Mesothelial cell of epicardium (in vitro differentiated cells): ENCODE measurements around the gene OTOP3. TPM values are rescaled to one million over a fixed set of nuclear protein-coding genes. Genes with fewer than 3 reads are reported as not detected.
A peak's percentile ranks its signal among the peaks of the same experiment; 100 is the strongest.

Experiments
- DNase-seq, 2 experiments: peaks; one replicate each; pipeline ENCODE4 v3.0.0; 2021; ENCODE audit warnings: low spot score in 2 of 2; ENCODE audit not compliant: unreplicated experiment in 2 of 2
- H3K27ac Mint-ChIP-seq: 2 replicates; pipeline ENCODE4 v1.8.0; 2021; ENCODE audit warnings: mixed read lengths
- H3K27me3 Mint-ChIP-seq: 2 replicates; pipeline ENCODE4 v1.8.0; 2021; ENCODE audit warnings: low read depth, mixed read lengths
- H3K36me3 Mint-ChIP-seq: 2 replicates; pipeline ENCODE4 v1.8.0; 2021; ENCODE audit warnings: mixed read lengths
- H3K4me1 Mint-ChIP-seq: 2 replicates; pipeline ENCODE4 v1.8.0; 2021; ENCODE audit warnings: mixed read lengths
- H3K4me3 Mint-ChIP-seq: 2 replicates; pipeline ENCODE4 v1.8.0; 2021; ENCODE audit warnings: mild to moderate bottlenecking, moderate library complexity, mixed read lengths
- H3K9me3 Mint-ChIP-seq: 2 replicates; pipeline ENCODE4 v1.8.0; 2021; ENCODE audit warnings: mixed read lengths
- CTCF ChIP-seq: fragments of 200-600 bp; sonication (generic); IDR thresholded peaks from one replicate; pipeline ENCODE4 v1.5.0; 2021; ENCODE audit warnings: antibody characterized with exemption; ENCODE audit not compliant: unreplicated experiment
- total RNA-seq: library from RNA; stranded (reverse); gene quantifications from 3 replicates; pipeline ENCODE4 v1.2.1, GENCODE V29; 2021

Gene OTOP3
- total RNA-seq, 1 donor from 2014 or later, result not detected

GRCh38 chr17:74971842-74972106 lies 36.1 kb downstream of the OTOP3 start:
- peaks cover 28% of the 10 kb centered on the region for H3K4me1 Mint-ChIP-seq
- no peaks in the 10 kb centered on the region for H3K36me3 Mint-ChIP-seq
- no peak overlapping the region for H3K27ac Mint-ChIP-seq
- no peak for TF ChIP-seq CTCF
- H3K9me3 Mint-ChIP-seq, result no peaks in the 10 kb centered on the region
- no peak for DNase-seq
- peak overlapping the region; percentile 70 for H3K4me3 Mint-ChIP-seq
- peaks cover 44% of the 10 kb centered on the region for H3K27me3 Mint-ChIP-seq

DNA sequence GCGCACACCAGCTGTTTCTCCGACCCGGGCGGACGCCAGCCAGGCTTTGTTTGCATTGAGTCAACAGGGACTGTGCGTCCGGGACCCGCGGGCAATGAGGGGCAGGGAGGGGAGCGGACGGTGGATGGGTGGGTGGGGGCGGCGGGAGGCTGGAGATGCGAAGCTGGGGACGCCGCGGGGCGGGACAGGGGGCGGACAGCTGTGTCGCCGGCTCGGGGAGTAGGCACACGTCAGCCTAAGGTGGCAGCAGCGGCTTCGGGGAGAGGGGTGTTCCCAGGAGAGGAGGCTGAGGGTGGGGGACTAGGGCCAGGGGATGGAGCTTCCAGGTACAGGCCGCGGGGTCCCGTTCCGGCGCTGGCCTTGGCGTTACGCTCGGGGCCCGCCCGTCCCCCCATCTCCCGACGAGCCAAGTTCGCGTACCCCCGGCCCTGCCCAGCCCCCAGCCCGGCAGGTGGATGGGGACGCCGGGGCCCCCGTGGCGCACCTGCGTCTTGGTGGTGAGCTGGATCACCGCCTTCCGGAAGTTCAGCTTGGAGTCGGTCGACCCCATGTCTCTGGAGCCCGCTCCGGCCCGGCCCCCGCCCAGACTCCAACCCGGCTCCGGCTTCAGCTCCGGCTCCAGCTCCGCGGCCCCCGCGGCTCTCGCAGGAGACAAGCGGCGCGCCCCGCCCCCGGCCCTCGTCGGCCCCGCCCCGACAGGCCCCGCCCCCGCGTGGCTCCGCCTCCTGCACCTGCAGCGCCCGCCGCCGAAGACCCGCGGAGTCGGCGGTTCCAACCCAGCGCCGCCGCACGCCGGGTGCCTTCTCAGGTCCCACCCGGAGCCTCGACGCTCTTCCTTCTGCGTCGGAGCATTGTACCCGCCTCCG lies 36.6 kb downstream of the OTOP3 start, which contains the start of gene HID1:
Gene HID1, minus strand, starts transcription at position 653 of the 866 bp plus-strand sequence. Its CDS starts 103 bp downstream, at position 550.
- DNase-seq, result peak; percentile 72 to 83
- Mint-ChIP-seq H3K27ac (peak within 1 kb of the TSS; percentile 5), H3K4me1 (peaks cover 28% of the 10 kb centered on the region), H3K36me3 (no peaks in the 10 kb centered on the region), H3K9me3 (no peaks in the 10 kb centered on the region), H3K4me3 (peak within 1 kb of the TSS; percentile 70), H3K27me3 (peaks cover 44% of the 10 kb centered on the region)
- no peak for TF ChIP-seq CTCF

DNA sequence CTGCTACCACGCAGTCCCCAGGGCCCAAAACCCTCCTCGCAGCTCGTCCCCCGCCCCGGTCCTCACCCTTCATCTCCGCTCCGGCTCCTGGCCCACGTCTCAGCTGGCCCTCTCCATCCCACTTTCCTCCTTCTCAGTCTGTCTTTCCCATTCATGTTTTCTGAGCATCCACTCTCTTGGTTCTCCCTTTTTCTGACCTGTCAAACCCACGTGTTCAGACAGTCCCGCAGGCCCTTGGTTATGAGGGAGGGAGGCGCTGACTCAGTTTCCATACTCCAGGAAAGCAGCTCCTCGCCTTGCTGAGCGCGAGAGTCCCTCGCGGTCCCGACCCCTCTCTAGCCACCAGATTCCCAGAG lies 37.3 kb downstream of the OTOP3 start:
- peaks cover 44% of the 10 kb centered on the region for H3K27me3 Mint-ChIP-seq
- peaks cover 28% of the 10 kb centered on the region for H3K4me1 Mint-ChIP-seq
- no peak for TF ChIP-seq CTCF
- no peak for DNase-seq
- peak overlapping the region; percentile 70 for H3K4me3 Mint-ChIP-seq
- peak overlapping the region; percentile 5 for H3K27ac Mint-ChIP-seq
- no peaks in the 10 kb centered on the region for H3K36me3 Mint-ChIP-seq
- no peaks in the 10 kb centered on the region for H3K9me3 Mint-ChIP-seq

DNA sequence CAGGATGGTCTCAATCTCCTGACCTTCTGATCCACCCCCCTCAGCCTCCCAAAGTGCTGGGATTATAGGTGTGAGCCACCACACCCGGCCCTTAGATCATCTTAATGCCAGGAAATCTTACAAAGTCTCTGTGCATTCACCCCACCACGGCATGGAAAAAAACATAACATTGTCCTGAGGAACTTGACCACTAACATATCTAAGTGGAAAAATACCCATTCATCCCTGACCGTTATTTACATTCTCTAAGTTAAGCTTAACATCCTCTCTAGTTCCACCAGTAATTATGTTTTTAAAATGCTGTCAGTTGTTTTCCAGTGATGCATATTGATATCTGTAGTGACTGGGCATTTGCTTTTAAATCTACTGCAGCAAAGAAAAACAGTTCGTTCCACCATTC lies 40.2 kb downstream of the OTOP3 start:
- no peak for DNase-seq
- peaks cover 16% of the 10 kb centered on the region for H3K4me1 Mint-ChIP-seq
- H3K27me3 Mint-ChIP-seq, result peaks cover 40% of the 10 kb centered on the region
- no peak overlapping the region for H3K27ac Mint-ChIP-seq
- TF ChIP-seq CTCF, result no peak
- H3K36me3 Mint-ChIP-seq, result no peaks in the 10 kb centered on the region
- H3K9me3 Mint-ChIP-seq, result no peaks in the 10 kb centered on the region
- no peak overlapping the region for H3K4me3 Mint-ChIP-seq

GRCh38 chr17:74977802-74978201 lies 42.1 kb downstream of the OTOP3 start:
- Mint-ChIP-seq H3K9me3 (no peaks in the 10 kb centered on the region), H3K27me3 (peaks cover 29% of the 10 kb centered on the region), H3K27ac (no peak overlapping the region), H3K36me3 (no peaks in the 10 kb centered on the region), H3K4me1 (peaks cover 13% of the 10 kb centered on the region), H3K4me3 (no peak overlapping the region)
- no peak for TF ChIP-seq CTCF
- DNase-seq, result no peak
